ENCODE data around the gene MIDN.

GRCh38 chr19:1280636-1281568, 32.5 kb downstream of the MIDN start:
- TF ChIP-seq, protein P1, sequence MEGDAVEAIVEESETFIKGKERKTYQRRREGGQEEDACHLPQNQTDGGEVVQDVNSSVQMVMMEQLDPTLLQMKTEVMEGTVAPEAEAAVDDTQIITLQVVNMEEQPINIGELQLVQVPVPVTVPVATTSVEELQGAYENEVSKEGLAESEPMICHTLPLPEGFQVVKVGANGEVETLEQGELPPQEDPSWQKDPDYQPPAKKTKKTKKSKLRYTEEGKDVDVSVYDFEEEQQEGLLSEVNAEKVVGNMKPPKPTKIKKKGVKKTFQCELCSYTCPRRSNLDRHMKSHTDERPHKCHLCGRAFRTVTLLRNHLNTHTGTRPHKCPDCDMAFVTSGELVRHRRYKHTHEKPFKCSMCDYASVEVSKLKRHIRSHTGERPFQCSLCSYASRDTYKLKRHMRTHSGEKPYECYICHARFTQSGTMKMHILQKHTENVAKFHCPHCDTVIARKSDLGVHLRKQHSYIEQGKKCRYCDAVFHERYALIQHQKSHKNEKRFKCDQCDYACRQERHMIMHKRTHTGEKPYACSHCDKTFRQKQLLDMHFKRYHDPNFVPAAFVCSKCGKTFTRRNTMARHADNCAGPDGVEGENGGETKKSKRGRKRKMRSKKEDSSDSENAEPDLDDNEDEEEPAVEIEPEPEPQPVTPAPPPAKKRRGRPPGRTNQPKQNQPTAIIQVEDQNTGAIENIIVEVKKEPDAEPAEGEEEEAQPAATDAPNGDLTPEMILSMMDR (IDR thresholded peaks at IDR 0.05): no peak
- TF ChIP-seq POLR2A (IDR thresholded peaks at IDR 0.05): no peak
- TF ChIP-seq POLR2AphosphoS5 (IDR thresholded peaks at IDR 0.05): no peak
- no peak for TF ChIP-seq EP300 (IDR thresholded peaks at IDR 0.05)
